ENCODE results near the gene ZMYM2.
A peak's percentile ranks its signal among the peaks of the same experiment; 100 is the strongest.
"Not testable (repeated sequence)": the region's sequence is repeated elsewhere in the genome, so short reads cannot be mapped to it uniquely, and the experiment has no call there.

ZMYM2 gene

DNA sequence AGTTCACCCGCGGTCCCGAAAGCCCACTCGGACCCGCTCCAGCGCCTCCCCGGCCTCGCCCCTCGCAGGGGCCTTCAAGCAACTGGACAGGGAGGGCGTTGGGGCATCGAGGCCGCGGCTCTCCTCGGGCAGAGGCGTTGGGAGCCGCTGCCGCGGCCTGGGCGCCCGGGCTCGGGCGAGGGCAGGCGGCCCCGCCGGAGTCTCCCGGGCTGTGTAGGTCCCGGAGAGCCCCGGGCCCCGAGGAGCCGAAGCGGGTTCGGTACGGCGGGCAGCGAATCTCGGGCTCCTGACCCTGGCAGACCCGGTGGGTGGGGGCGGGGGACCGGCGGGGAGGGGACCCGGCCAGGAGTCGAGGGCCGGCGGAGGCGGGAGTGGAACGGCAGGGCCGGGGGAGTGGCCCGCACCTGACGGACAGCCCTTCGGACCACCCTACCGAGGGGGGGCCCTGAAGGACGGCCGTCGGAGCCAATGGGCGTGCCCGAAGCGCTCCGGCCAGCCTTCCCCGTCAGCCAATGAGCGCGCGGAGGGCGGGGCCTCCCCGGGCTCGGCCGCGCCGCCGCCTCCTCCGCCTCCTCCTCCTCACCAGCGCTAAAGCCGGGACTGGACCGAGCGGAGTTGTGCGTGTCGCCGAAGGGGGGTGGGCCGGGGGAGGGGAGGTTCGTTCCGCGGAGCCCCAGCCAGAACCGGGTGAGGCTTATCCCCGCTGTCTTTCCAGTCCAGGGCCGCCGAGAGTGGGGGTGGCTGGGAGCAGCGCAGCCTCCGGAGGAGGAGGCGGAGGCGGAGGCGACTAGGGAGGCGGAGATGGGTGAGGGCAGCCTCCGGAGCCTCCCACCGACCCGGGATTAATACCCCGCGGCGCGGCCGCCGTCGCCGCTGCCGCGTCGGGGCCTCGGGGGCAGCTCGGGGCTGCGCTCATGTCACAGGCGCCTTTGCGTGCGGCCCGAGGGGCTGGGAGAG is at the start of gene ZMYM2:
TSS of gene ZMYM2 (plus strand) at position 573 of the 957 bp plus-strand sequence. CDS start 34,346 bp downstream, outside the sequence.
- DNase-seq = peak; percentile 97

DNA sequence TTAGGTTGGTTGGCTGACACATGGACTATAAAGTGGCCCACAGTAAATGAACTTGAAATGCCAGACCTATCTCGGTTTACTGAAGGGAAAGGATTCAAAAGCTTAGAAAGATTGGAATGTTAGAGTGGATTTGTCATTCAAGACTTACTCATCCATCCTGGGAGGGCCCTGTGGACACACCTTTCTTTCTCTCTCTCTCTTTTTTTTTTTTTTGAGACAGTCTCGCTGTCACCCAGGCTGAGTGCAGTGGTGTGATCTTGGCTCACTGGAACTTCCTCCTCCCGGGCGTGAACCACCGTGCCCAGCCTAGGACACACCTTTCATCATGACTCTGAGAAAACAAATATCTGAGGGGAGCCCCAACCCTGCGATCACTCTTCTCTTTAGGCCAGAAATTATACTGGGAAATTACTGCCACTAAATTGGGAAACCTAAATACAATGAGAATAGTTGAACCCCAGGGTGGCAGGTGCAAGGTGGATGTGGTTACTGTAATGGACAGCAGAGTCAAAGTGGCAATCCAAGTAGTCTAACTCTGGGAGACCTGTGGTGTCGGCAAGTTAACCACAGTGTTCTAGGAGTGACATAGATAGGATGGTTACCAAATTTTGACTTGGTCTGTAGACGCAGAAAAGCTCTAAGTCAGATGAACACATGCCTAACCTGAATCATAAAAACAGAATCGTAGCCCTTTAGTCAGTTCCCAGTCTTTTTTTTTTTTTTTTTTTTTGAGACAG is 48.0 kb upstream of the ZMYM2 start:
- DNase-seq = no peak

DNA sequence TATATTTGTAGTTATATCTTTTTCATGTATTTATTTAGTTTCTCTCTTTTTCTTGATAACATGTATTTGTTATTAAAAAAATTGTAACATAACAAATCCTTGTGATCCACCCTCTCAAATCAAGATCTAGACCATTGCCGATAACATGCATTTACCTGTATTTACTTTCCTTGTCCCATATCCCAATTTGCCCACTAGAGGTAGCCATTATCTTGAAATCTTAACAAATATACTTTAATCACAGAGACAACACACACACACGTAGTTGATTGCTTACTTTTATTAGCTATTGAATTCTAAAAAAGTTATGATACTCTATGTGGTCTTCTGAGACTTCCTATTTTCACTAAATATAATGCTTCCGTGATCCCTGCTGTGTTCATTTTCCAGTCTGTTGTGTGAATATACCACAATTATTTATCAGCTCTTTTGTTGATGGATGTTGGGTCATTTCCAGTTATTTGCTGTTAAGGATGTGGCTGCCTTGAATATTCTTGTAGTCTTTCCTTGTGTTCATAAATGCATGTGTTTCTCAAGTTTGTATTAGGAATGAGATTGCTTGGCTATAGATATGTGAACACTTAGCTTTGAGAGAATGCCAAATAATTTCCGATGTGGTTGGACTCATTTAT is 31.3 kb upstream of the ZMYM2 start:
- no peak for DNase-seq

- no peak for DNase-seq
Observed at GRCh38 chr13:19940106-19940505, 18.4 kb upstream of the ZMYM2 start.

- no peak for DNase-seq
Observed at GRCh38 chr13:19950374-19950773, 8.2 kb upstream of the ZMYM2 start.

GRCh38 chr13:19952850-19953249 is 5.7 kb upstream of the ZMYM2 start:
- DNase-seq = no peak

GRCh38 chr13:19955873-19956559 is 2.5 kb upstream of the ZMYM2 start:
- no peak for DNase-seq

- peak; percentile 67 for DNase-seq
Observed at GRCh38 chr13:19957320-19958154, 990 bp upstream of the ZMYM2 start.

GRCh38 chr13:19959141-19959830 is 759 bp downstream of the ZMYM2 start:
- peak; percentile 61 for DNase-seq

GRCh38 chr13:19959831-19960652 is 1.5 kb downstream of the ZMYM2 start:
- peak; percentile 78 for DNase-seq

DNA sequence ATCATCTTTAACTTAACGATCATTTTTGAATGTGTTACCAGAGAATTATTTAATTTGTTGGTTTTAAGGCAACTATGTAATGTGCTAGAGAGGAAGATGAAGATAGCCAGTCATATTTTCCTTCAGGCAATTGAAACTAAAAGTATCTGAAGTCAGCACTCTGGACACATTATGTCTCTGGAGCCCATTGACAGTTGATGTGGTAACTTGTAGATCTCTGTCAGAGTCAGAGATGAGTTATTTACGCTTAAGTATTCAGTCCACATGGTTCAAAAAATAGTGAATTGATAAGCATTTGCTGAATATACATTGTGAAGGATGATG is 2.1 kb downstream of the ZMYM2 start:
- DNase-seq = no peak

GRCh38 chr13:19961489-19961888 is 3.0 kb downstream of the ZMYM2 start:
- no peak for DNase-seq

DNA sequence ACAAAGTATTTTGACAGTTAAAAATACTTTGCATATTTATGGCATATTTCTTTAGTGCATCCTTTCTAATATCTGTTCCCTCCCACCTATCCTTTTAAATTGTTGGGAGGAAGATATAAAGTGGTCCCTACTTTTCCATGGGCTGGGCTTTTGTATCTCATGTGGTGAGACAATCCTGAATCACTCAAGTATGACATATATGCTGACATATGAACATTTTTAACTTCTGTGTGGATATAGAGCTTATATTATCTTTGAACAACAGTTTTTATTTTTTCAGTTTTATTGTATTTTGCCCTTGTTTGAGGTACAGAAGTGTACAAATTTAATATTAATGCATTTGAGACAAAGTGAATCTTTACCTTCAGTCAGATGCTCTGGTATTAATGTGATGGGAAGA is 3.4 kb downstream of the ZMYM2 start:
- DNase-seq = no peak

GRCh38 chr13:19962894-19963293 is 4.4 kb downstream of the ZMYM2 start:
- DNase-seq = no peak

GRCh38 chr13:19967621-19968020 is 9.1 kb downstream of the ZMYM2 start:
- DNase-seq = no peak

GRCh38 chr13:19974498-19975009 is 16.0 kb downstream of the ZMYM2 start:
- DNase-seq = not testable (repeated sequence)

GRCh38 chr13:19978831-19979437 is 20.4 kb downstream of the ZMYM2 start:
- no peak for DNase-seq

GRCh38 chr13:19981685-19982238 is 23.2 kb downstream of the ZMYM2 start:
- no peak for DNase-seq

- DNase-seq = no peak
Observed at GRCh38 chr13:19982447-19983043, 24.0 kb downstream of the ZMYM2 start.

Data from activated effector memory CD4-positive, alpha-beta T cell treated with Interleukin-2 at 50 U/mL for 16 hours (primary cell).